Measurements from ENCODE around the gene PPFIA1.

- TF ChIP-seq, protein P1, sequence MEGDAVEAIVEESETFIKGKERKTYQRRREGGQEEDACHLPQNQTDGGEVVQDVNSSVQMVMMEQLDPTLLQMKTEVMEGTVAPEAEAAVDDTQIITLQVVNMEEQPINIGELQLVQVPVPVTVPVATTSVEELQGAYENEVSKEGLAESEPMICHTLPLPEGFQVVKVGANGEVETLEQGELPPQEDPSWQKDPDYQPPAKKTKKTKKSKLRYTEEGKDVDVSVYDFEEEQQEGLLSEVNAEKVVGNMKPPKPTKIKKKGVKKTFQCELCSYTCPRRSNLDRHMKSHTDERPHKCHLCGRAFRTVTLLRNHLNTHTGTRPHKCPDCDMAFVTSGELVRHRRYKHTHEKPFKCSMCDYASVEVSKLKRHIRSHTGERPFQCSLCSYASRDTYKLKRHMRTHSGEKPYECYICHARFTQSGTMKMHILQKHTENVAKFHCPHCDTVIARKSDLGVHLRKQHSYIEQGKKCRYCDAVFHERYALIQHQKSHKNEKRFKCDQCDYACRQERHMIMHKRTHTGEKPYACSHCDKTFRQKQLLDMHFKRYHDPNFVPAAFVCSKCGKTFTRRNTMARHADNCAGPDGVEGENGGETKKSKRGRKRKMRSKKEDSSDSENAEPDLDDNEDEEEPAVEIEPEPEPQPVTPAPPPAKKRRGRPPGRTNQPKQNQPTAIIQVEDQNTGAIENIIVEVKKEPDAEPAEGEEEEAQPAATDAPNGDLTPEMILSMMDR (IDR thresholded peaks at IDR 0.05) = no peak
- no peak for TF ChIP-seq EP300 (IDR thresholded peaks at IDR 0.05)
- no peak for TF ChIP-seq POLR2A (IDR thresholded peaks at IDR 0.05)
Observed at GRCh38 chr11:70421123-70421522, 150.6 kb downstream of the PPFIA1 start.

All from ovary (tissue), 3 donors.